ENCODE measurements around the gene CELF4.

DNA sequence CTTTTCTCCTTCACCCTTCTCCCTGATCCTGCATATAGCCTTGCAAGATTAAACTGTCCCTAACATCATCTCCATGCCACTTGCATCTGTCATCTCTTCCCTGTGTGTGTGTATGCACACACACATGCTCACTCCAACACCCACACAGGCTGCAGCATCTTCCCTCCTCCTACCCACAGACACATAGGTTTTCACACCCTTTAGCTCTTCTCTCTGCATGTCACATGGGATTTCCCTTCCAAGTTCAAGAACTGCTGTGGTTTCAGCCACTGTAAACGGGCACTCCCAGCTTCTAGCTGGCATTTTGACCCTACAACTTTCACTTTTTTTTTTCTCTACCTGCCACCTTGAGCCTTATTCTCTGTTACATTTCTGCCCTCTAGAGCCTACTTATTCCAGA, 6.4 kb downstream of the CELF4 start:
- TF ChIP-seq, protein P1, sequence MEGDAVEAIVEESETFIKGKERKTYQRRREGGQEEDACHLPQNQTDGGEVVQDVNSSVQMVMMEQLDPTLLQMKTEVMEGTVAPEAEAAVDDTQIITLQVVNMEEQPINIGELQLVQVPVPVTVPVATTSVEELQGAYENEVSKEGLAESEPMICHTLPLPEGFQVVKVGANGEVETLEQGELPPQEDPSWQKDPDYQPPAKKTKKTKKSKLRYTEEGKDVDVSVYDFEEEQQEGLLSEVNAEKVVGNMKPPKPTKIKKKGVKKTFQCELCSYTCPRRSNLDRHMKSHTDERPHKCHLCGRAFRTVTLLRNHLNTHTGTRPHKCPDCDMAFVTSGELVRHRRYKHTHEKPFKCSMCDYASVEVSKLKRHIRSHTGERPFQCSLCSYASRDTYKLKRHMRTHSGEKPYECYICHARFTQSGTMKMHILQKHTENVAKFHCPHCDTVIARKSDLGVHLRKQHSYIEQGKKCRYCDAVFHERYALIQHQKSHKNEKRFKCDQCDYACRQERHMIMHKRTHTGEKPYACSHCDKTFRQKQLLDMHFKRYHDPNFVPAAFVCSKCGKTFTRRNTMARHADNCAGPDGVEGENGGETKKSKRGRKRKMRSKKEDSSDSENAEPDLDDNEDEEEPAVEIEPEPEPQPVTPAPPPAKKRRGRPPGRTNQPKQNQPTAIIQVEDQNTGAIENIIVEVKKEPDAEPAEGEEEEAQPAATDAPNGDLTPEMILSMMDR (IDR thresholded peaks at IDR 0.05): no peak
- TF ChIP-seq POLR2AphosphoS5 (IDR thresholded peaks at IDR 0.05) (no peak), EP300 (IDR thresholded peaks at IDR 0.05) (no peak)
